Measurements from ENCODE around the gene ITPR3.

ITPR3 gene

GRCh38 chr6:33634946-33635345 is 13.8 kb downstream of the ITPR3 start:
- no peak for DNase-seq (ENCODE audit: low read depth)
- TF ChIP-seq CTCF (IDR thresholded peaks at IDR 0.05; ENCODE audit: insufficient read depth, low read depth, low read length, missing control alignments): no peak
- no peak overlapping the region for H3K4me3 ChIP-seq (ENCODE audit: low read depth, low read length)

DNA sequence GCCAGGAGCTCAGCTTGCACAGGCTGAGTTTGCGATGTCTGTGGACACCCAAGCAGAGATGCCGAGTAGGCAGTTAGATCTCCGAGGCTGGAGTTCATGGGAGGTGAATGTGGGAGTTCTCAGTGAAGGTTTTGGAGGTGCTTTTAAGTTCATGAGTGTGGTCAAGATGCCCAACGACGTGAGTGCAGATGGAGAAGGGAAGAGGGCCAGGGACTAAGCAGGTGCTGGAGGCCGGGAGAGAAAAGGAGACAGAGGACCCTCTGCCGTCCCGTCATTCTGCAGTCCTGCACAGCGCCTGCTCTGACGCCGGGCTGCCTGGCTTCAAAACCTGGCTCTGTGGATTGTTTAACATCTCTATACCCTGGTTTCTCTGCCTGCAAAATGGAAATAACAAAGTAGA is 15.5 kb downstream of the ITPR3 start:
- DNase-seq (ENCODE audit: low read depth): no peak
- TF ChIP-seq CTCF (IDR thresholded peaks at IDR 0.05; ENCODE audit: insufficient read depth, low read depth, low read length, missing control alignments): no peak

GRCh38 chr6:33638556-33638955 is 17.4 kb downstream of the ITPR3 start:
- H3K4me3 ChIP-seq (ENCODE audit: low read depth, low read length): no peak overlapping the region
- no peak for TF ChIP-seq CTCF (IDR thresholded peaks at IDR 0.05; ENCODE audit: insufficient read depth, low read depth, low read length, missing control alignments)
- no peak for DNase-seq (ENCODE audit: low read depth)

More for the DNA sequence above, 15.5 kb downstream of the ITPR3 start:
- no peak overlapping the region for H3K4me3 ChIP-seq (ENCODE audit: low read depth, low read length)

GRCh38 chr6:33639559-33639958 is 18.4 kb downstream of the ITPR3 start:
- H3K4me3 ChIP-seq (ENCODE audit: low read depth, low read length): no peak overlapping the region
- no peak for TF ChIP-seq CTCF (IDR thresholded peaks at IDR 0.05; ENCODE audit: insufficient read depth, low read depth, low read length, missing control alignments)
- DNase-seq (ENCODE audit: low read depth): no peak

DNA sequence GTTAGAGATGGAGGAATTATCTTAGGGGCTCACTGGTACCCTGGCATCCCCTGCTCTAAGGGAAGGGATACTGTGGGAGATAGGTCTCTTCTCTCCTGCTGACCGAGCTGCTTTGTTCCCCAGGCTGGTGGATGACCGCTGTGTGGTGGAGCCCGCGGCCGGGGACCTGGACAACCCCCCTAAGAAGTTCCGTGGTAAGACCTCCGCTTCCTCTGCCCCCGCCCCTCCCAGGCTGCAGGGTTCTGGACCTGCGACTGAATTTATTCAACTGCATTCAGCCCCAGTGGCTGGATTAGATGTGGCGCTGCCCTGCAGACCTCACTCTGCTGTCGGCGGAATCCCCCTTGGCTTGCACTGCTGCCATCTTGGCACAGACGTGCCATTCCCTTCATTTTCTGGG is 19.2 kb downstream of the ITPR3 start:
- no peak for DNase-seq (ENCODE audit: low read depth)
- no peak overlapping the region for H3K4me3 ChIP-seq (ENCODE audit: low read depth, low read length)
- TF ChIP-seq CTCF (IDR thresholded peaks at IDR 0.05; ENCODE audit: insufficient read depth, low read depth, low read length, missing control alignments): no peak

DNA sequence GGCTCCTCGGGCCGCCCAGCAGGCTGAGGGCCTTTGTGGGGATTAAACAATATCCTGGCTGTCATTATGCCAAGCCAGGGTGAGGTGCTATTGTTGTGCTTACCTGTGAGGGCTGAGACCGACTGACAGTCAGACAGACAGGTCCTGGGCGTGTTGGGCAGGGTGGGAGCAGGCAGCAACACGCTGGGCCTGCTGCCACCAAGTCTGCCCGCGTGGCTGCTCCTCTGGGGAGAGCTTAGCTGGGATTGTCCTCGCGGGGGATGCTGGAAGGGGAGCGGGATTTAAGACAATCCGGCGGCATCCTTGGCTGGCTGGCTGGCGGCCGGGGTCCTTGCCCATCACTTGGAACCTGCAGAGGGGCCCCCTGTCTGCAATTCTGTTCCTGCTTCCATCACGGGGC is 20.0 kb downstream of the ITPR3 start:
- TF ChIP-seq CTCF (IDR thresholded peaks at IDR 0.05; ENCODE audit: insufficient read depth, low read depth, low read length, missing control alignments): no peak
- no peak for DNase-seq (ENCODE audit: low read depth)
- no peak overlapping the region for H3K4me3 ChIP-seq (ENCODE audit: low read depth, low read length)

- TF ChIP-seq CTCF (IDR thresholded peaks at IDR 0.05; ENCODE audit: insufficient read depth, low read depth, low read length, missing control alignments): no peak
- no peak overlapping the region for H3K4me3 ChIP-seq (ENCODE audit: low read depth, low read length)
- DNase-seq (ENCODE audit: low read depth): no peak
Measured at GRCh38 chr6:33641602-33642001, 20.5 kb downstream of the ITPR3 start.

Data from GM12865 (cell line).